HepG2 (cell line): ENCODE data around the gene TROAP. TPM values are rescaled to one million over a fixed set of nuclear protein-coding genes. Genes with fewer than 3 reads are reported as not detected.
A peak's percentile ranks its signal among the peaks of the same experiment; 100 is the strongest.

ENCODE experiments used
- ASH2L ChIP-seq: fragments of 300-600, 200-600 bp; sonication (generic); IDR thresholded peaks from 2 replicates; pipeline ENCODE4 v1.7.0; 2017; ENCODE audit warnings: low read depth, mild to moderate bottlenecking, moderate library complexity, mixed read lengths, low read length; ENCODE audit not compliant: insufficient read length
- ATRX ChIP-seq: sonication (generic); formaldehyde crosslinking; IDR thresholded peaks from 2 replicates; pipeline ENCODE4 v1.4.0; 2020; ENCODE audit warnings: missing genetic modification reagents, borderline replicate concordance
- BCL6 ChIP-seq: IDR thresholded peaks from 2 replicates; pipeline ENCODE4 v1.6.1; 2016; ENCODE audit warnings: missing genetic modification reagents, missing compliant biosample characterization
- GABPA ChIP-seq, 2 experiments: IDR thresholded peaks; 2 replicates each; pipeline ENCODE4 v1.6.1; 2011 to 2016; ENCODE audit warnings: low read depth in 2 of 2, low read length in 1 of 2, missing biosample characterization in 1 of 2, missing genetic modification characterization in 1 of 2
- HES4 ChIP-seq: sonication (generic); formaldehyde crosslinking; IDR thresholded peaks from 2 replicates; pipeline ENCODE4 v1.9.0; 2021; ENCODE audit warnings: mild to moderate bottlenecking, missing genetic modification reagents, borderline replicate concordance
- KDM1A ChIP-seq: IDR thresholded peaks from 2 replicates; pipeline ENCODE4 v1.6.1; 2016; ENCODE audit warnings: missing compliant biosample characterization
- KDM6A ChIP-seq: IDR thresholded peaks from 2 replicates; pipeline ENCODE4 v1.6.1; 2016; ENCODE audit warnings: low read depth
- MLXIP ChIP-seq: sonication (generic); formaldehyde crosslinking; IDR thresholded peaks from 2 replicates; pipeline ENCODE4 v1.9.0; 2021; ENCODE audit warnings: missing genetic modification reagents, borderline replicate concordance
- MTA1 ChIP-seq: sonication (generic); formaldehyde crosslinking; IDR thresholded peaks from 2 replicates; pipeline ENCODE4 v1.4.0; 2020; ENCODE audit warnings: missing genetic modification reagents, mild to moderate bottlenecking, borderline replicate concordance
- RAD21 ChIP-seq: fragments of 450-650 bp; formaldehyde crosslinking; IDR thresholded peaks from 2 replicates; pipeline ENCODE4 v1.5.0; 2020; ENCODE audit warnings: mild to moderate bottlenecking
- RELA ChIP-seq: sonication (generic); formaldehyde crosslinking; IDR thresholded peaks from 2 replicates; pipeline ENCODE4 v1.4.0; 2020; ENCODE audit warnings: missing genetic modification reagents
- SP1 ChIP-seq, 2 experiments: fragments of 450-650 bp in 1 of 2; sonication (generic) in 1 of 2; formaldehyde crosslinking in 1 of 2; IDR thresholded peaks; 2 replicates each; pipeline versions ENCODE4 v1.4.0 to v1.6.1; 2016 to 2020; ENCODE audit warnings: missing genetic modification reagents in 1 of 2
- SP2 ChIP-seq: sonication (generic); formaldehyde crosslinking; IDR thresholded peaks from 2 replicates; pipeline ENCODE4 v1.5.1; 2020; ENCODE audit warnings: mild to moderate bottlenecking, missing genetic modification reagents
- SP4 ChIP-seq: sonication (generic); formaldehyde crosslinking; IDR thresholded peaks from 2 replicates; pipeline ENCODE4 v1.8.1; 2023; ENCODE audit warnings: mild to moderate bottlenecking, missing genetic modification reagents
- ZBTB37 ChIP-seq: sonication (generic); formaldehyde crosslinking; IDR thresholded peaks from 2 replicates; pipeline ENCODE4 v1.4.0; 2020; ENCODE audit warnings: mild to moderate bottlenecking, missing genetic modification reagents
- ZBTB38 ChIP-seq: sonication (generic); formaldehyde crosslinking; IDR thresholded peaks from 2 replicates; pipeline ENCODE4 v1.5.1; 2020; ENCODE audit warnings: mild to moderate bottlenecking, missing genetic modification reagents
- ZFP37 ChIP-seq: sonication (generic); formaldehyde crosslinking; IDR thresholded peaks from 2 replicates; pipeline ENCODE4 v1.4.0; 2020; ENCODE audit warnings: missing genetic modification reagents, borderline replicate concordance
- ZNF180 ChIP-seq: sonication (generic); formaldehyde crosslinking; IDR thresholded peaks from 2 replicates; pipeline ENCODE4 v1.4.0; 2020; ENCODE audit warnings: low read depth, missing genetic modification reagents, borderline replicate concordance
- ZNF333 ChIP-seq: sonication (generic); formaldehyde crosslinking; IDR thresholded peaks from 2 replicates; pipeline ENCODE4 v1.4.0; 2020; ENCODE audit warnings: mild to moderate bottlenecking, missing genetic modification reagents, borderline replicate concordance
- ZNF501 ChIP-seq: sonication (generic); formaldehyde crosslinking; IDR thresholded peaks from 2 replicates; pipeline ENCODE4 v1.5.1; 2020; ENCODE audit warnings: mild to moderate bottlenecking, moderate library complexity, missing genetic modification reagents
- ZNF530 ChIP-seq: sonication (generic); formaldehyde crosslinking; IDR thresholded peaks from 2 replicates; pipeline ENCODE4 v1.5.0; 2020; ENCODE audit warnings: low read depth, mild to moderate bottlenecking, missing genetic modification reagents
- polyA plus RNA-seq, 8 experiments: library from polyadenylated mRNA; depleted of rRNA in 3 of 8; stranded (reverse) in 7 of 8; unstranded in 1 of 8; fragments of >200 nt; fragmentation: Illumina TruSeq in 4 of 8; extraction: Trizol in 4 of 8; gene quantifications; 2 replicates each; pipeline versions ENCODE4 v1.2.1 to v1.2.3, GENCODE V29; 2011 to 2016; ENCODE audit warnings: low read depth in 4 of 8, missing spikeins in 1 of 8, mixed read lengths in 1 of 8; ENCODE audit not compliant: insufficient read depth in 1 of 8
- total RNA-seq, 5 experiments: library from RNA; depleted of rRNA; stranded (reverse); fragments of >200 nt; fragmentation: Illumina TruSeq; extraction: Trizol; gene quantifications; 2 replicates each; pipeline ENCODE4 v1.2.3, GENCODE V29; 2016; ENCODE audit warnings: low read depth in 1 of 5
- TF ChIP-seq, protein P1 (sequence below): sonication (generic); formaldehyde crosslinking; IDR thresholded peaks from 2 replicates; pipeline ENCODE4 v1.5.0; 2020; ENCODE audit warnings: mild to moderate bottlenecking, missing genetic modification reagents, borderline replicate concordance
- TF ChIP-seq, protein P2 (sequence below): sonication (generic); formaldehyde crosslinking; IDR thresholded peaks from 2 replicates; pipeline ENCODE4 v1.5.0; 2020; ENCODE audit warnings: missing genetic modification reagents

The TROAP gene
- total and polyA plus RNA-seq, 2 of the 13 experiments (the other 11 are each of a cell fraction or from before 2014, with no cell fraction given): 22.5 to 30.9 TPM

- TF ChIP-seq ZNF530: no peak
- TF ChIP-seq GABPA (IDR thresholded peaks at IDR 0.05; ENCODE audit: low read depth, low read length): no peak
- no peak for TF ChIP-seq GABPA (CRISPR knock-in tag; IDR thresholded peaks at IDR 0.05; ENCODE audit: low read depth)
- no peak for TF ChIP-seq ZNF501
- TF ChIP-seq ASH2L: no peak
- no peak for TF ChIP-seq MLXIP
- TF ChIP-seq HES4 (CRISPR knock-in tag): no peak
- TF ChIP-seq ZBTB37 (CRISPR knock-in tag): no peak
- no peak for TF ChIP-seq RELA (CRISPR knock-in tag)
- TF ChIP-seq, protein P1, sequence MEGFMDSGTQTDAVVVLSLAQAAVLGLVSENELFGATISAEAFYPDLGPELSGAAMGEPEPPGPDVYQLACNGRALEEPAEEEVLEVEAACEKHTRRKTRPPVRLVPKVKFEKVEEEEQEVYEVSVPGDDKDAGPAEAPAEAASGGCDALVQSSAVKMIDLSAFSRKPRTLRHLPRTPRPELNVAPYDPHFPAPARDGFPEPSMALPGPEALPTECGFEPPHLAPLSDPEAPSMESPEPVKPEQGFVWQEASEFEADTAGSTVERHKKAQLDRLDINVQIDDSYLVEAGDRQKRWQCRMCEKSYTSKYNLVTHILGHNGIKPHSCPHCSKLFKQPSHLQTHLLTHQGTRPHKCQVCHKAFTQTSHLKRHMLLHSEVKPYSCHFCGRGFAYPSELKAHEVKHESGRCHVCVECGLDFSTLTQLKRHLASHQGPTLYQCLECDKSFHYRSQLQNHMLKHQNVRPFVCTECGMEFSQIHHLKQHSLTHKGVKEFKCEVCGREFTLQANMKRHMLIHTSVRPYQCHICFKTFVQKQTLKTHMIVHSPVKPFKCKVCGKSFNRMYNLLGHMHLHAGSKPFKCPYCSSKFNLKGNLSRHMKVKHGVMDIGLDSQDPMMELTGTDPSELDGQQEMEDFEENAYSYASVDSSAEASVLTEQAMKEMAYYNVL (CRISPR knock-in tag): no peak
- no peak for TF ChIP-seq MTA1 (CRISPR knock-in tag)
- no peak for TF ChIP-seq ZFP37 (CRISPR knock-in tag)
- TF ChIP-seq KDM6A (CRISPR knock-in tag): no peak
- 0 out of 2 replicates have a peak, but pooled peaks have one; percentile 52 for TF ChIP-seq KDM1A (CRISPR knock-in tag)
- TF ChIP-seq ZNF180 (CRISPR knock-in tag): no peak
- no peak for TF ChIP-seq ZNF333 (CRISPR knock-in tag)
- TF ChIP-seq RAD21 (CRISPR knock-in tag): peak; percentile 55; the same call in 1 of the 2 replicates
- TF ChIP-seq ZBTB38 (CRISPR knock-in tag): no peak
- no peak for TF ChIP-seq SP2
- no peak for TF ChIP-seq SP1 (IDR thresholded peaks at IDR 0.05)
- no peak for TF ChIP-seq SP1 (CRISPR knock-in tag; IDR thresholded peaks at IDR 0.05)
- TF ChIP-seq ATRX: no peak
- TF ChIP-seq SP4 (CRISPR knock-in tag): no peak
- TF ChIP-seq, protein P2, sequence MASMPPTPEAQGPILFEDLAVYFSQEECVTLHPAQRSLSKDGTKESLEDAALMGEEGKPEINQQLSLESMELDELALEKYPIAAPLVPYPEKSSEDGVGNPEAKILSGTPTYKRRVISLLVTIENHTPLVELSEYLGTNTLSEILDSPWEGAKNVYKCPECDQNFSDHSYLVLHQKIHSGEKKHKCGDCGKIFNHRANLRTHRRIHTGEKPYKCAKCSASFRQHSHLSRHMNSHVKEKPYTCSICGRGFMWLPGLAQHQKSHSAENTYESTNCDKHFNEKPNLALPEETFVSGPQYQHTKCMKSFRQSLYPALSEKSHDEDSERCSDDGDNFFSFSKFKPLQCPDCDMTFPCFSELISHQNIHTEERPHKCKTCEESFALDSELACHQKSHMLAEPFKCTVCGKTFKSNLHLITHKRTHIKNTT (CRISPR knock-in tag): no peak
- no peak for TF ChIP-seq BCL6 (CRISPR knock-in tag)
Measured at GRCh38 chr12:49288412-49288853, 34.6 kb upstream of the TROAP start (continued).
